Kidney (tissue), 14 donors: ENCODE results near the gene AQP11. TPM values are rescaled to one million over a fixed set of nuclear protein-coding genes. Genes with fewer than 3 reads are reported as not detected.
"Not testable (repeated sequence)": the region's sequence is repeated elsewhere in the genome, so short reads cannot be mapped to it uniquely, and the experiment has no call there.

Experiments used
- DNase-seq, 5 donors: peaks; one replicate each; pipeline ENCODE4 v3.0.0-alpha.2; 2013 to 2020
- FAIRE-seq: peaks from 2 replicates; lab custom pipeline; 2012; peaks lifted over from hg19 to GRCh38; lab: Jason Lieb, UNC
- H3K27ac ChIP-seq, 2 donors: one replicate each; pipeline ENCODE4 v1.7.0; 2013; ENCODE audit warnings: low read depth in 2 of 2, low read length in 2 of 2, inconsistent platforms in 1 of 2
- H3K27me3 ChIP-seq: one replicate; pipeline ENCODE4 v1.7.1; 2013; ENCODE audit warnings: low read length, inconsistent platforms; ENCODE audit not compliant: control insufficient read depth, insufficient read depth
- H3K36me3 ChIP-seq, 3 donors: one replicate each; pipeline versions ENCODE4 v1.7.0 to v1.7.1; 2013; ENCODE audit warnings: low read length in 3 of 3, control low read depth in 1 of 3, inconsistent platforms in 1 of 3; ENCODE audit not compliant: insufficient read depth in 3 of 3, control insufficient read depth in 2 of 3
- H3K4me1 ChIP-seq, 3 donors: one replicate each; pipeline versions ENCODE4 v1.7.0 to v1.7.1; 2013; ENCODE audit warnings: low read length in 3 of 3, inconsistent platforms in 1 of 3, low read depth in 1 of 3; ENCODE audit not compliant: control insufficient read depth in 2 of 3, insufficient read depth in 2 of 3
- H3K4me3 ChIP-seq, 3 donors: one replicate each; pipeline versions ENCODE4 v1.7.0 to v1.8.1; 2013; ENCODE audit warnings: low read length in 3 of 3, control low read depth in 1 of 3, inconsistent platforms in 1 of 3
- H3K9ac ChIP-seq, 3 donors: one replicate each; pipeline versions ENCODE4 v1.7.0 to v1.7.1; 2013; ENCODE audit warnings: low read length in 3 of 3, control low read depth in 1 of 3, inconsistent platforms in 1 of 3
- H3K9me3 ChIP-seq, 3 donors: one replicate each; pipeline versions ENCODE4 v1.7.0 to v1.7.1; 2013; ENCODE audit warnings: low read length in 3 of 3, control low read depth in 1 of 3, inconsistent platforms in 1 of 3; ENCODE audit not compliant: control insufficient read depth in 2 of 3, insufficient read depth in 1 of 3
- CTCF ChIP-seq: IDR thresholded peaks from 3 replicates; pipeline ENCODE4 v1.5.1; 2012; ENCODE audit warnings: mild to moderate bottlenecking, moderate library complexity, borderline replicate concordance; ENCODE audit not compliant: insufficient read depth; ENCODE audit errors: extremely low read depth
- intact Hi-C: fragments of 100-400 bp; cut with DNase I; formaldehyde crosslinking; loops from one replicate; pipeline ENCODE4 v1.11.1; 2022
- polyA plus RNA-seq: library from polyadenylated mRNA; stranded (reverse); fragments of 350-450 nt; fragmentation: Illumina TruSeq; extraction: RNeasy Lipid Tissue Mini Kit (QIAGEN cat#74804); gene quantifications from one replicate; pipeline ENCODE4 v1.2.3, GENCODE V29; 2014; ENCODE audit warnings: low read depth, low replicate concordance; ENCODE audit not compliant: insufficient read depth
- total RNA-seq: library from RNA; stranded (reverse); fragmentation: NEBNext Ultra II Directional; extraction: Animal tissue kit (Norgen Biotek cat#: 25700); gene quantifications from one replicate; pipeline ENCODE4 v1.2.1, GENCODE V29; 2021
- donor health status: control.
- donor health status: control.
- donor health status: control.
- donor health status: control.
- donor health status: control.
- donor health status: DM: yes; HTN: yes; CAD: no.
- donor health status: Normal renal cell carcinoma (clear cell type).

Gene AQP11
- total and polyA plus RNA-seq, 2 donors from 2014 or later, result 1.4 to 3.8 TPM

GRCh38 chr11:77630157-77630710, 40.5 kb downstream of the AQP11 start:
- no peak for FAIRE-seq
- no peak for TF ChIP-seq CTCF
- Histone ChIP-seq H3K4me1 (no peaks in the 10 kb centered on the region), H3K9ac (no peak overlapping the region), H3K9me3 (no peaks in the 10 kb centered on the region), H3K27ac (no peak overlapping the region), H3K4me3 (no peak overlapping the region), H3K36me3 (peaks cover 0 to 5% (median 3%) of the 10 kb centered on the region in 3 donors), H3K27me3 (no peaks in the 10 kb centered on the region)
- intact Hi-C loops, result no loop called here
- no peak for DNase-seq

- H3K9me3 ChIP-seq, H3K4me3 ChIP-seq, H3K27ac ChIP-seq, DNase-seq, H3K9ac ChIP-seq, FAIRE-seq, H3K27me3 ChIP-seq, H3K36me3 ChIP-seq, intact Hi-C loops, H3K4me1 ChIP-seq: not testable (repeated sequence)
Observed at GRCh38 chr11:77633926-77634325, 44.2 kb downstream of the AQP11 start.

GRCh38 chr11:77636731-77637344, 47.1 kb downstream of the AQP11 start:
- intact Hi-C loops, result no loop called here
- H3K27me3 ChIP-seq, result no peaks in the 10 kb centered on the region
- FAIRE-seq (no peak), DNase-seq (peak in 2 of 5 donors; percentile 12 to 19)
- H3K4me1 ChIP-seq, result peaks cover 4 to 9% (median 4%) of the 10 kb centered on the region in 3 donors
- H3K9ac ChIP-seq, result peak overlapping the region in 2 of 3 donors; percentile 67 to 96
- no peaks in the 10 kb centered on the region for H3K9me3 ChIP-seq
- H3K36me3 ChIP-seq, result no peaks in the 10 kb centered on the region
- no peak for TF ChIP-seq CTCF
- H3K4me3 ChIP-seq, result peak overlapping the region; percentile 85 to 97 (median 96)
- H3K27ac ChIP-seq, result no peak overlapping the region

DNA sequence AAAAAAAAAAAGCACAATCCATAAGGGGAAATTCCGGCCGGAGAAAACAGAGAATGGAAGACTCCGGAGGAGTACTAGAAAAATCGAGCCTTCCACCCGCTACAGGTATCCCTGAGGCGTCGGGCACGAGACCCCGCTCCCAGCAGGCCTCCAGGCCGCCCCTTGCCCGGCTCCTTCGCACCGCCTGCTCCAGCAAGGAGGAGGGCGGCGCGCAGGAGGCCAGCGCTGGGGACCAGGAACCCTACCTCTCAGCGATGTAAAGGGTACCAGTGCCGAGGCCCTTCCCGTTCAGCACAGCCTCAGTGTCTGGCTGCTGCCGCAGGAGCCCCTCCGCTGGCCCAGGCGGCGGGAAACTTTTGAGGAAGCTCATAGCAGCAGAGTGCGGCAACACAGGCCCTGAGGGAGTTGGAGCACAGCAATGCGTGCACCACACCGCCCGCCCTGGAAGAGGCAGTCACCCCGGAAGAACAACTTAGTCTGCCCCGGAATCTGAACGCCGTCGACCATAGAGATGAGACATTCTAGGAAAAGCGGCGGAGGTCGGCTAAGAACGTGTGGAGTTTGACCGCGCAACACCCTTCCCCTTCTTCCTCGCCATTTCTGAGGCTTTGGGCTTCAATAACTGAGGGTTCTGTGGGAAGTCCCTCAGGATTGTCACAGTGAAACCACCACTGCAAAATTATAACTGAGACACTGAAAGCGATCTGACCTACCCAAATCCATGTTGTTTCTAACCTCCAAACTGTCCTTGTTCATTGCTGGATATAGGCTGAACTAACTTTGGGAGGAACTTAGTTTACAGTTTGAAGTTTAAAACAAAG, 47.8 kb downstream of the AQP11 start, which contains the start of gene CLNS1A:
TSS of gene CLNS1A (minus strand) at position 450 of the 821 bp plus-strand sequence. CDS start at position 370, 80 bp downstream.
- no peak for FAIRE-seq
- H3K27me3 ChIP-seq, result no peaks in the 10 kb centered on the region
- intact Hi-C loops, result no loop called here
- TF ChIP-seq CTCF, result no peak
- peak within 1 kb of the TSS; percentile 64 to 85 for H3K27ac ChIP-seq
- H3K4me3 ChIP-seq, result peak within 1 kb of the TSS; percentile 85 to 97 (median 96)
- H3K9me3 ChIP-seq, result no peaks in the 10 kb centered on the region
- peak; percentile 90 to 97 (median 93) for DNase-seq
- H3K4me1 ChIP-seq, result peaks cover 4 to 9% (median 4%) of the 10 kb centered on the region in 3 donors
- H3K36me3 ChIP-seq, result no peaks in the 10 kb centered on the region
- peak within 1 kb of the TSS; percentile 67 to 96 (median 94) for H3K9ac ChIP-seq
